NCI-H226 (cell line): Measurements from ENCODE around the gene FRAS1.
"Not testable (repeated sequence)": the region's sequence is repeated elsewhere in the genome, so short reads cannot be mapped to it uniquely, and the experiment has no call there.

Source experiments
- DNase-seq: peaks from one replicate; pipeline ENCODE4 v3.0.0-alpha.2; 2015

Gene FRAS1

GRCh38 chr4:78057600-78058550 is 752 bp downstream of the FRAS1 start:
- DNase-seq = peak; percentile 17

GRCh38 chr4:78058591-78059523 is 1.7 kb downstream of the FRAS1 start:
- peak; percentile 12 for DNase-seq

GRCh38 chr4:78059524-78059889 is 2.4 kb downstream of the FRAS1 start:
- peak; percentile 61 for DNase-seq

- DNase-seq = no peak
Observed at GRCh38 chr4:78059938-78060337, 2.8 kb downstream of the FRAS1 start.

- DNase-seq = no peak
Observed at GRCh38 chr4:78061939-78062570, 4.9 kb downstream of the FRAS1 start.

- no peak for DNase-seq
Observed at GRCh38 chr4:78065508-78066192, 8.5 kb downstream of the FRAS1 start.

- DNase-seq = no peak
Observed at GRCh38 chr4:78068481-78068880, 11.4 kb downstream of the FRAS1 start.

- no peak for DNase-seq
Observed at GRCh38 chr4:78069319-78069718, 12.2 kb downstream of the FRAS1 start.

- DNase-seq = no peak
Observed at GRCh38 chr4:78069859-78070258, 12.7 kb downstream of the FRAS1 start.

- no peak for DNase-seq
Observed at GRCh38 chr4:78070731-78071282, 13.7 kb downstream of the FRAS1 start.

GRCh38 chr4:78074759-78075158 is 17.6 kb downstream of the FRAS1 start:
- no peak for DNase-seq

GRCh38 chr4:78075986-78076385 is 18.9 kb downstream of the FRAS1 start:
- no peak for DNase-seq

- no peak for DNase-seq
Observed at GRCh38 chr4:78078101-78078500, 21.0 kb downstream of the FRAS1 start.

- no peak for DNase-seq
Observed at GRCh38 chr4:78079726-78080430, 22.8 kb downstream of the FRAS1 start.

- no peak for DNase-seq
Observed at GRCh38 chr4:78081541-78081940, 24.4 kb downstream of the FRAS1 start.

GRCh38 chr4:78083035-78083434 is 25.9 kb downstream of the FRAS1 start:
- no peak for DNase-seq

GRCh38 chr4:78091534-78091933 is 34.4 kb downstream of the FRAS1 start:
- no peak for DNase-seq

GRCh38 chr4:78092350-78092749 is 35.2 kb downstream of the FRAS1 start:
- not testable (repeated sequence) for DNase-seq

GRCh38 chr4:78092850-78093249 is 35.7 kb downstream of the FRAS1 start:
- DNase-seq = no peak

- DNase-seq = no peak
Observed at GRCh38 chr4:78095081-78095480, 38.0 kb downstream of the FRAS1 start.

GRCh38 chr4:78099058-78099457 is 41.9 kb downstream of the FRAS1 start:
- no peak for DNase-seq

- no peak for DNase-seq
Observed at GRCh38 chr4:78100060-78100459, 42.9 kb downstream of the FRAS1 start.
